GM12874 (cell line): ENCODE data around the gene SLC22A2.

Experiments used
- TF ChIP-seq, protein P1 (sequence below): IDR thresholded peaks from 2 replicates; pipeline ENCODE4 v1.5.1; 2011; ENCODE audit warnings: low read depth, mild to moderate bottlenecking, control low read depth, low read length, moderate library complexity; ENCODE audit not compliant: insufficient read depth

Gene SLC22A2

DNA sequence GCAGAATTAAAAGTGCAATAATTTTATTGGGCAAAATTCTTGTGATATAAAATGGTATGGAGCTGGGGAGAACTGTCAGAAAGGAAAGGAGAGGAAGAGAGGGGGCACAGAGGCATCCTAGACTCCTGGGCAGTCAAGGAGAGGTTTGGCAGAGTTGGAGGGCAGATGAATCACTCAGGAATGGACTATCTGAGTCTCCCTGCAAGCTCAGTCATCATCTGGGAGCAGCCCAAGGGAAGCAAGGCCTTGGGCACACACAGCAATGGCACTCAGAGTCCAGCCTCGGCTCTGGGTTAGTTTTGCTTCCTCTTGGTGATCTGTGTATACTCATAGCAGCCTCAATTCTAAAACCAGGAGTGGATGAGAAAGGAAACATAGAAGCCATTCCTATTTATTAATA, 69.8 kb downstream of the SLC22A2 start:
- TF ChIP-seq, protein P1, sequence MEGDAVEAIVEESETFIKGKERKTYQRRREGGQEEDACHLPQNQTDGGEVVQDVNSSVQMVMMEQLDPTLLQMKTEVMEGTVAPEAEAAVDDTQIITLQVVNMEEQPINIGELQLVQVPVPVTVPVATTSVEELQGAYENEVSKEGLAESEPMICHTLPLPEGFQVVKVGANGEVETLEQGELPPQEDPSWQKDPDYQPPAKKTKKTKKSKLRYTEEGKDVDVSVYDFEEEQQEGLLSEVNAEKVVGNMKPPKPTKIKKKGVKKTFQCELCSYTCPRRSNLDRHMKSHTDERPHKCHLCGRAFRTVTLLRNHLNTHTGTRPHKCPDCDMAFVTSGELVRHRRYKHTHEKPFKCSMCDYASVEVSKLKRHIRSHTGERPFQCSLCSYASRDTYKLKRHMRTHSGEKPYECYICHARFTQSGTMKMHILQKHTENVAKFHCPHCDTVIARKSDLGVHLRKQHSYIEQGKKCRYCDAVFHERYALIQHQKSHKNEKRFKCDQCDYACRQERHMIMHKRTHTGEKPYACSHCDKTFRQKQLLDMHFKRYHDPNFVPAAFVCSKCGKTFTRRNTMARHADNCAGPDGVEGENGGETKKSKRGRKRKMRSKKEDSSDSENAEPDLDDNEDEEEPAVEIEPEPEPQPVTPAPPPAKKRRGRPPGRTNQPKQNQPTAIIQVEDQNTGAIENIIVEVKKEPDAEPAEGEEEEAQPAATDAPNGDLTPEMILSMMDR, result no peak

DNA sequence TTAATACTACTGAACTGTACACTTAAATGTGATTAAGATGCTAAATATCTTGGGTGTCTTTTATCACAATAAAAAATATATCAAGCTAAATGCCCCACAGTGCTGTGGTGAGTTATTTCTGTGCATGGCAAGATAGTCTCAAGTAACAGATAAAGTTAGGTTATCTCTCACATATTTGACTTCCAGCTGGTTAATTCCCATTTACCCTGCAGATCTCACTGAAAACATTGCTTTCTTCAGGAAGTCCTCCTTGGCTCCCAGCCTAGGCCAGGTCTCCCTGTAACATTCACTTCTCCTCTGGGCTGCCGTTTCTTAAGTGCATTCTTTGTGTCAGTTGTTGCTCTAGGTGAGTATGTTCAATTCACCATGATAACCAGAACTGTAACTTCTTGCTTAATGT, 77.9 kb downstream of the SLC22A2 start:
- TF ChIP-seq, protein P1, result no peak

DNA sequence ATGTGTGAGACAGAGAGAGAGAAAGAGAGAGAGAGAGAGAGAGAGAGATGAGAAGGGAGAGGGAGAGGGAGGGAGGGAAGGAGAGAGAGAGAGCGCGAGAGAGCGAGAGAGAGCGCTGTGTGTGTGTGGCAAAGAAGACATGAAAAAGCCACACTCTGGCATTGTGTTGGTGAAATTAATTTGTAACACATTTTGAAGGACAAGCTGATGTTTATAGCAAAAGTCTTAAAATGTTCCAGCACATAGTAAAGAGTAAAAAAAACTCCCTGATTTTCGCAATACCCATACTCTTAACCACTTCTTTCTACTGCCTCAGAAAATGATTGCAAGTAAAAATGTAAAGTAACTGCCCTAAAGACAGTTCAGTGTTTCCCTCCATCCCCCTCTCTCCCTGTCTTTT, 80.3 kb downstream of the SLC22A2 start:
- TF ChIP-seq, protein P1, result no peak

DNA sequence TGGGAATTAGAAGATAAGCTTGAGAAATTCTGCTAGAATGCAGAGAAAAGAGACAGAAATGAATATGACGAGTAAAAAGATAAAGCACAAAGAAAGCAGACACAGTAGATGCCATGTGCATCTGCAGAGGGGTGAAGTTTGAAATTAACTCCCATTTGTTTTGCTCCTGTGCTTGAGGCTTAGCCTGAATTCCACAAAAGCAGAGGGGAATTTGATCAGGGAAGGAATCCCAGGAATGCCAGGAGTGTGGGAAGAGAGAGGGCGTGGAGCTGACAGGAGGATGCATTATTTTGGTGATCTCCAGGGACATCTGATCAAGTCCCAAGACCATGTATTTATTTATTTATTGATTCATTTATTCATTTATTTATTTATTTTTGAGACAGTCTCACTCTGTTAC, 81.4 kb downstream of the SLC22A2 start:
- TF ChIP-seq, protein P1, result no peak

DNA sequence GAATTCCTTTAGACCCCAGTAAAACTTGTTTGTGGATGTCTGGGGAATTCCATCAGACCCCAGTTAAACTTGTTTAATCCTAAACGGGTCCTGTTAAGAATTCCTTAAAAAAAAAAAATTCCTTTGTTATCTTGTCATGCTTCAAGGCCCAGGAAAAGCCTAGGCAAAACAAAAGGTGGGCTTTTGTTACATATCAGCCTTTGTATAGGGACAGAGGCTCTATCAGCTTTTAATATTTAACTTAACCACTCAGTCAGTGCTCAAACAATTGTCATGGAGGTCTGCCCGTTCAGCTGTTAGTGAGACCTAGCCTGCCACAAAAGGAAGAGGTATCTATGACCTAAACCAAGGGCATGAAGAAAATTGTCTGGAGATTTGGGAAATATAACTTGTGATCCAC, 83.9 kb downstream of the SLC22A2 start:
- TF ChIP-seq, protein P1, result no peak

DNA sequence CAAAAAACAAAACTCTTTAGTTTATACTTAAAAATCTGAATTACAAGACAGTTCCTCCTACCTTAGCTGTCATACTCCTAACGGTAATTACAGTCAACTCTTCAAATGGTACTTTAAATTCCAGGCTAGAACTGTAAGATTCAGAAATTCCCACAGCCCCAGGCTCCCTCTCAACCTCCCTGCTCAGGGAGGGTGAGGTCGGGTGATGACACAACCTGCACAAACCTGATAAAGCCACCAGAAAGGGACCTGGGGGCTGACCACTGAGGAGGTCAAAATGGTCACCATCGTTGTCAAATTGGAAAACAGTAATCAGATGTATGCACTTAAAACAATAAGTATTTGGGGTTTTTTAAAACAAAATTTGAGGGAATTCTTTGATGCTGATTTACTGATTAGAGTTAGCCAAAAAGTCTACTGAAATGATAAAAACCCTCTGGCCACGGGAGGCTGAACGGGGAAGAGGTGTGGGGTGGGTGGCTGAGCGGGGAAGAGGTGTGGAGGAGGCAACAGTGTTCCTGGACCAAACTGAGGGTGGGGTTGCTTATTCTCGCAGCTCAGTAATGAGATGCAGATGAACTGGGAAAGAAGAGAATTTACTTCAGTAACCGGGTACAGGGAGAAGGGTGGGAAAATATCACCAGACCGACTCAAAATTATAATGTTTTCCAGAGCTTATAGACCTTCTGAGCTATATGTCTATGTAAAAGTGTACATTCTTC, 84.7 kb downstream of the SLC22A2 start:
- TF ChIP-seq, protein P1, result no peak

DNA sequence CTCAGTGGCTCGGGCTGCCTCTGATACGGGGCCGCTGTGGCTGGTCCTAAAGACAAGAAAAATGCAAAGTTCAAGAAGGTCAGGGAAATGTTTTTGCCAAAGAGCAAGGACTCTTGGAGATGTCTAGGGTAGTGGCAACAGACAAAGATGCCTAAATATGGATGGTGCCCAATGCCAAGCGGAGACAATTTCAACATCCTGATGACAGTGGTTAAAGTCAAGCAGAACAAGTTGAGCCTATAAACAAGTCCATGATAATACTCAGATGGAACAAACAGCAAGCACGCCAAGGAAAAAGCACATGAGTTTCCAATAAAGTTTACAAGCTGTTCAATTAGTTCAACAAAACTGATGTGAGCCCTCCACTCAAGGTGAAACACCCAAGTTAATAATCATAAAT, 85.9 kb downstream of the SLC22A2 start:
- TF ChIP-seq, protein P1, result no peak
